GM12801 (cell line): ENCODE results near the gene CYP11A1.

Experiments used
- TF ChIP-seq, protein P1 (sequence below): IDR thresholded peaks from one replicate; pipeline ENCODE4 v1.5.1; 2011; ENCODE audit warnings: control low read depth; ENCODE audit not compliant: insufficient read length; ENCODE audit errors: extremely low read depth

The CYP11A1 gene

DNA sequence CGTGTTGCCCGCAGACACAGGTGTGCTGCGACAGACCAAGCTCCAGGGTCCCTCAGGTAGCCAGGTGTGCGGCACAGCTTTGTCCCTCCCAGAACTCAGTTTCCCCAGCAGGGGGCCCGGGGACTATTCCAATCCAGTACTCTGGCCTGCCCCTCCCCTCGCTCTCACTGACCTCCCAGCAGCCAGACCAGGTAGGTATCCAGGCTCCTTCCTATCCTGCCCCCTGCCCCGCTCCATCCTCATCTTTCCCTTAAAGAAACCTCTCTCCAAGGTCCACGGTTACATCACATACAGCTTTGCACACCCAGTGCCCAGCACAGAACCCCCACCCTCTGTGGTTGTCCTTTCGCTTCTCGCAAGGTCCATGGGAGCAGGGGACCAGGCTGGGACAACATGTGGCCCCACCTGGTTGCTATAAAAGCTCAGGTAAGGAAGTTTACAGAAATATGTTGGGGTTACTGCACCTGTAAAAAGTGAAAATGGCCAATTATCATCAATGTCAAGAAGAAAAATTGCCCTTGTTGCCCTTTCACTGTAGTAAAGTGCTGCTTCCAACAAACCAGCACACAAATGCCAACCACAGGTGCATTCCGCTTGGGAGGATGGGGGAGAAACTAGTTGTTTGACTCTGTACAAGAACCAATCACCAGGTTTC, 7.3 kb upstream of the CYP11A1 start:
- TF ChIP-seq, protein P1, sequence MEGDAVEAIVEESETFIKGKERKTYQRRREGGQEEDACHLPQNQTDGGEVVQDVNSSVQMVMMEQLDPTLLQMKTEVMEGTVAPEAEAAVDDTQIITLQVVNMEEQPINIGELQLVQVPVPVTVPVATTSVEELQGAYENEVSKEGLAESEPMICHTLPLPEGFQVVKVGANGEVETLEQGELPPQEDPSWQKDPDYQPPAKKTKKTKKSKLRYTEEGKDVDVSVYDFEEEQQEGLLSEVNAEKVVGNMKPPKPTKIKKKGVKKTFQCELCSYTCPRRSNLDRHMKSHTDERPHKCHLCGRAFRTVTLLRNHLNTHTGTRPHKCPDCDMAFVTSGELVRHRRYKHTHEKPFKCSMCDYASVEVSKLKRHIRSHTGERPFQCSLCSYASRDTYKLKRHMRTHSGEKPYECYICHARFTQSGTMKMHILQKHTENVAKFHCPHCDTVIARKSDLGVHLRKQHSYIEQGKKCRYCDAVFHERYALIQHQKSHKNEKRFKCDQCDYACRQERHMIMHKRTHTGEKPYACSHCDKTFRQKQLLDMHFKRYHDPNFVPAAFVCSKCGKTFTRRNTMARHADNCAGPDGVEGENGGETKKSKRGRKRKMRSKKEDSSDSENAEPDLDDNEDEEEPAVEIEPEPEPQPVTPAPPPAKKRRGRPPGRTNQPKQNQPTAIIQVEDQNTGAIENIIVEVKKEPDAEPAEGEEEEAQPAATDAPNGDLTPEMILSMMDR: no peak

DNA sequence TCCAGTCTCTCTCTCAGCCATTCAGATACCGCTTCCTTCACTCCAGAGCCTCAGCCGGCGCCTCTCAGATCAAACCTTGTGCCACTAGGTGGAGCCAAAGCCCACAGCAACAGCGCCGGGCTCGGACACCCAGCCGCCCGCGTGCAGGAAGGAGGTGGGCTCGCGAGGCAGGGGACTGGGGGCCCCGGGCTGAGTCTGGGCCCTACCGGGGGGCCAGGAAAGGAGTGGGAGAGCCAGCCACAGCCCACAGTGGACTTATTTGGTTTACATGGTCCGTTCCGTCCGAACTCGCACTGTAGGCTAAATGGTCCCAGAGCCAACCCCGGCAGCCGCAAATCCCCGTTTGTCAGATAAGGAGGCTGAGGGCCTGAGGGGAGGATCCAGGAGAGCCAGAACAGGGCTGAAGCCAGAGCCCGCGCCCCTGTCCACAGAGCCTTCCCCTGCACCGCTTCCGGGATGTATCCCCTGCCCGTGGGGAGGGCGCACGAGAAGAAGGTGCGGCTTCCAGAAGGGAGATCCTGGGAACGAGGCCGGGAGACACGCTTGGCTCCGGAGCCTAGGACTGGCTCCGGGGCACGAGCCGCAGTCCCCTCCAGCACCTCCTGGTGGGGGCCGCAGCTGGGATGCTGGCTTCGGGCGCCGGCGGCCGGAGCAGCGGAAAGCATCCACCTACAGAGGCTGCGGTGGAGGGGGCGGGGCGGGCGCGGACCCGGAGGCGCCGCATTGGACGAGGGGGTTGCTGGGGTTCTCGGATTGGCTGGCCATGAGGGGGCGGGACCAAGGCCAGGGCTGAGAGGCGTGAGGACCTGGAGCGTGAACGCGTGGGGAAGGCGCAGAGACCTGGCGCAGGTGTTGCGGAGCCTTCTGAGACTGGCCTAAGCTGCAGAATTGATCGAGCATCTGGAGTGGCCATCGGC, 6.5 kb upstream of the CYP11A1 start:
- TF ChIP-seq, protein P1: no peak

DNA sequence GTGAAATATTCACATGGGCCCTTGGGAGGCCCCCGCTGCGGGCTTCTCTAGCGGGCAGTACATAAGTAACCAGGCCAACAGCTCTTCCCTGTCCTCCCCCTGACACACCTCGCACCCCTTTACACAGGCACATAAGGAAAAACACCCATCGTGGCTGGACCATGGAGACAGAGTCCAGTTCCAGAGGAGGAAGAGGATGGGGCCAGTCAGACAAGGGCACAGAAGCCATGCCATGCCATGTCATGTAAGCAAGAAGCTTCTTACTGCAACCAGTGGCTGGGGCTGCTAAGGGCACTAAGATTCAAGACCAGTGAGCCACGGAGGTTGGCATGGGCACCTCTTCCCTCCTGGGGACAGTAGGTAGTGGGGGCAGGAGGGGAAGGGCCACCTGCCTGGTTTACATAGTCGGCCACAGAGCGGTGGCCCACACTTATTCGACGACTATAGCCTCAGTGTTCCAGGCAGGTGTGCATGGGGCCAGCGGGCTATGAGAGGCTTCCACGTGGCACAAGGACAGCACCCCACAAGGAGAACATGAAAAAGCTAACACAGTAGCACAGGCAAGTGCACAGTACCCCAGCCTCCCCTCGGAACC, 5.7 kb upstream of the CYP11A1 start:
- TF ChIP-seq, protein P1: no peak

DNA sequence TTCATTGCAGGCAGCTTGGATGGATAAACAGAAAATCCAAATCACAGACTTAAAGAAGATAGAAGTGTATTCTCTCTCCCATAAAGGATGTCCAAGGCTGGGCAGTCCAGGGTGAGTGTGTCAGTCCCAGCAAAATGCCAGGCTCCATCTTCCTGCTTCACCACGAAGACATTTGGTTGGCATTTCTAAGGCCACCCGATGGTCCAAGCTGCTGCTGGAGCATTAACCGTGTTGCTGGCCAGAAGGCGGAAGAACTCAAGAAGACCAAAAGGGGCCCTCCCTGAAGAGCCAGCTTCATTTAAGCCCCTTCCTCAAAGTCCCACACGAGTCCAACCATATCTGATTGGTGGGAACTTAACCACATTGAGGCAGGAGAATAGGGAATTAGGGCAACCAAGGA, 3.0 kb upstream of the CYP11A1 start:
- TF ChIP-seq, protein P1: no peak

DNA sequence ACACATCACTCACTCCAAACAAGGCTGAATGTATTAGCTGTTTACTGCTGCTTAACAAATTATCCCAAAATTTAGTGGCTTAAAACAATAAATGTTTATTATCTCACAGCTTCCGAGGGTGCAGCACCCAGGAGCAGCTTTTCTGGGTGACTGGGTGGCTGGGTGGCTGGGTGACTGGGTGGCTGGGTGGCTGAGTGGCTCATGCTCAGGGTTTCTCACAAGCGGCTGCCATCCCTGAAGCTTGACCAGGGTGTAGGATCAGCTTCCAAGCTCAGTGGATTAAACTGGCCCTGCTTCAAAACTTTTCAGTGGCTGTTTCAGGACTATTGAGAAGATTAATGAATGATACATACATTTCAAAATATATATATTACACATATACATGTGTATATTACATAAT, 2.3 kb upstream of the CYP11A1 start:
- TF ChIP-seq, protein P1: no peak

DNA sequence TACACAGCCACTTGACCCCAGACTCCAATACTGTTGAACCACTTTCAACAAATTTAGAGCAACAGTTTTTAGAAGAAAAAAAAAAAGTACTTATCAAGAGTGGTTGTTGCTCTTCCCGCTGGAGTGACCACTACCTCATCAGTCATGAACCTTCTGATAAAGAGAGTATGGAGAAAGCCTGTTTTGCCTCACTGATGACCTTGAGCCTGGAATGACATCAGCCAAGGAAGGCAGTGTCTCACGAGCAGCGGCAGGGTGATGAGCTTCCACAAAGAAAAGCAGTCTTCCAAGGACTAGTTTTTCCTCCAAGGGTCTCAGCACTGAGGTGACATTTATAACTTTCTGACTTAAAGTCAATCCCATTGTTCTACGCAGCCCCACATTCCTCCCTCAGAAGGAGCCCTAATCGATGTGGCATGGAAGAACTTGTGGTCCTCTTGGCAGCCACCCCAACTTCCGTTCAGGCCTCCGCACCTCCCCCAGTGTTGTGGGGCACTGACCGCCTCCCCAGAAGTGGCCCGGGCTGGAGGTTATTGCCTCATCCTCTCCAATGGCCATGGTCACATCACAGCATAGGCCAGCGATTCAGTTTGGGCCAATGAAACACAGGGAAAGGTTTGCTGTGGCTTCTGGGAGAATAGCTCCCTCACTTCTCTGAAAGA, 1.8 kb upstream of the CYP11A1 start:
- TF ChIP-seq, protein P1: no peak

DNA sequence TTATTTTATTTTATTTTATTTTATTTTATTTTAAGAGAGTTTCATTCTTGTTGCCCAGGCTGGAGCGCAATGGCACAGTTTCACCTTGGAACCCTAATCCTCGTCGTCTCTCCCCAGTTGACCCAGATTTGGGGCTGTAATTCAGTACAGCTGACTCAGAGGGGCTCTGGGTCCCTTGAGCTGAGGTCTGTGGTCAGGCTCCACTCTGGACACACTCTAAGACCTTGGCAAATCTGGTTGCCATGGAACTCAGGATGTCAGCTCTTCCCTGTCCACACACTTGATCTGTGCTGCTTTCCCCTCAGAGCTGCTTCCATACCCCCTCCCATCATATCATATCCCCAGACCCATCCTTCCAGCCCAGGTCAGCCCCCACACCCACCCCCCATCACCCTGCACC, 675 bp upstream of the CYP11A1 start:
- TF ChIP-seq, protein P1: no peak
